Esophagus muscularis mucosa (tissue), 4 donors: ENCODE measurements around the gene RHEBL1. TPM values are rescaled to one million over a fixed set of nuclear protein-coding genes. Genes with fewer than 3 reads are reported as not detected.

Experiments
- DNase-seq: peaks from one replicate; pipeline ENCODE4 v3.0.0-alpha.2; 2017; ENCODE audit errors: extremely low spot score
- H3K27ac ChIP-seq, 4 donors: fragments of 200-600 bp; sonication (generic); replicated peaks in 1 of 4; 1 replicate in 3 of 4; 2 replicates in 1 of 4; pipeline ENCODE4 v1.5.1; 2016 to 2019; ENCODE audit warnings: mild to moderate bottlenecking in 1 of 4
- H3K27me3 ChIP-seq, 4 donors: fragments of 200-600 bp; sonication (generic); one replicate each; pipeline versions ENCODE4 v1.5.1 to v1.6.0; 2016 to 2019
- H3K36me3 ChIP-seq, 4 donors: fragments of 200-600 bp; sonication (generic); one replicate each; pipeline ENCODE4 v1.5.1; 2016 to 2019
- H3K4me1 ChIP-seq, 4 donors: fragments of 200-600 bp; sonication (generic); one replicate each; pipeline ENCODE4 v1.5.1; 2016 to 2019
- H3K4me3 ChIP-seq, 4 donors: fragments of 200-600 bp; sonication (generic); 1 replicate in 2 of 4; 2 replicates in 2 of 4; pipeline ENCODE4 v1.5.1; 2016 to 2019; ENCODE audit warnings: mild to moderate bottlenecking in 4 of 4, moderate library complexity in 1 of 4
- H3K9me3 ChIP-seq, 4 donors: fragments of 200-600 bp; sonication (generic); 1 replicate in 3 of 4; 2 replicates in 1 of 4; pipeline ENCODE4 v1.5.1; 2016 to 2019
- CTCF ChIP-seq, 3 experiments: fragments of 200-600 bp in 2 of 3; fragments of 450-650 bp in 1 of 3; sonication (generic) in 2 of 3; IDR thresholded peaks; one replicate each; pipeline ENCODE4 v1.5.1; 2017 to 2019; ENCODE audit warnings: antibody characterized with exemption in 3 of 3, mild to moderate bottlenecking in 2 of 3, moderate library complexity in 1 of 3
- EP300 ChIP-seq: sonication (generic); formaldehyde crosslinking; IDR thresholded peaks from one replicate; pipeline ENCODE4 v1.6.1; 2017; ENCODE audit warnings: antibody characterized with exemption
- POLR2A ChIP-seq: fragments of 450-650 bp; IDR thresholded peaks from one replicate; pipeline ENCODE4 v1.6.1; 2017; ENCODE audit warnings: antibody characterized with exemption, moderate library complexity, mild to moderate bottlenecking, low read depth
- POLR2AphosphoS5 ChIP-seq, 2 donors: sonication (generic); formaldehyde crosslinking; IDR thresholded peaks; one replicate each; pipeline ENCODE4 v1.6.1; 2017; ENCODE audit warnings: antibody characterized with exemption in 2 of 2
- WGBS: methylation state at CpG from one replicate; pipeline ENCODE4 v1.1.5; 2018; 5-methylcytosine and 5-hydroxymethylcytosine counted together
- intact Hi-C: fragments of 100-400 bp; cut with DNase I; formaldehyde crosslinking; loops from one replicate; pipeline ENCODE4 v1.15.1; 2023
- total RNA-seq, 4 donors: library from RNA; depleted of rRNA; stranded (reverse); fragments of >200 nt; gene quantifications; one replicate each; pipeline versions ENCODE4 v1.1.0 to v1.2.1, GENCODE V29; 2016

Gene RHEBL1
- total RNA-seq, 4 donors from 2014 or later = 0.40 to 0.97 TPM; not detected in 2

- peaks cover 91 to 100% (median 100%) of the 10 kb centered on the region in 4 donors for H3K36me3 ChIP-seq
- intact Hi-C loops = no loop called here
- 65% methylated on average over 11 of the region's 11 CpGs for WGBS
Observed at GRCh38 chr12:49043856-49044258, 25.9 kb downstream of the RHEBL1 start.

GRCh38 chr12:49043241-49043640, 26.5 kb downstream of the RHEBL1 start:
- 90% methylated on average over 4 of the region's 4 CpGs for WGBS
- DNase-seq = no peak
- H3K9me3 ChIP-seq = no peaks in the 10 kb centered on the region
- peaks cover 90 to 100% (median 100%) of the 10 kb centered on the region in 4 donors for H3K36me3 ChIP-seq
- H3K4me1 ChIP-seq = no peaks in the 10 kb centered on the region
- H3K27me3 ChIP-seq = no peaks in the 10 kb centered on the region
- no peak overlapping the region for H3K4me3 ChIP-seq
- intact Hi-C loops = no loop called here
- no peak for TF ChIP-seq EP300
- no peak for TF ChIP-seq CTCF (IDR thresholded peaks at IDR 0.05)
- no peak for TF ChIP-seq POLR2AphosphoS5 (IDR thresholded peaks at IDR 0.05)
- no peak overlapping the region for H3K27ac ChIP-seq

More at GRCh38 chr12:49043856-49044258, 25.9 kb downstream of the RHEBL1 start:
- TF ChIP-seq CTCF (IDR thresholded peaks at IDR 0.05) (peak; percentile 32 to 73 (median 41)), EP300 (no peak)
- Histone ChIP-seq H3K27me3 (no peaks in the 10 kb centered on the region), H3K4me1 (no peaks in the 10 kb centered on the region), H3K27ac (no peak overlapping the region), H3K9me3 (no peaks in the 10 kb centered on the region), H3K4me3 (no peak overlapping the region)
- no peak for DNase-seq

GRCh38 chr12:49041881-49042484, 27.8 kb downstream of the RHEBL1 start:
- intact Hi-C loops = no loop called here
- DNase-seq = no peak
- 87% methylated on average over 13 of the region's 18 CpGs for WGBS

GRCh38 chr12:49041036-49041880, 28.5 kb downstream of the RHEBL1 start:
- whole genome bisulfite sequencing = 93% methylated on average over 24 of the region's 31 CpGs
- no peak for TF ChIP-seq CTCF (IDR thresholded peaks at IDR 0.05)
- intact Hi-C loops = no loop called here
- Histone ChIP-seq H3K4me3 (no peak overlapping the region), H3K9me3 (no peaks in the 10 kb centered on the region), H3K36me3 (peaks cover 84 to 99% (median 99%) of the 10 kb centered on the region in 4 donors), H3K4me1 (no peaks in the 10 kb centered on the region), H3K27me3 (no peaks in the 10 kb centered on the region), H3K27ac (no peak overlapping the region)
- DNase-seq = no peak

More at GRCh38 chr12:49041881-49042484, 27.8 kb downstream of the RHEBL1 start:
- TF ChIP-seq POLR2AphosphoS5 (IDR thresholded peaks at IDR 0.05) (no peak), POLR2A (no peak), EP300 (no peak), CTCF (IDR thresholded peaks at IDR 0.05) (no peak)
- Histone ChIP-seq H3K36me3 (peaks cover 90 to 100% (median 100%) of the 10 kb centered on the region in 4 donors), H3K27me3 (no peaks in the 10 kb centered on the region), H3K4me3 (no peak overlapping the region), H3K27ac (no peak overlapping the region), H3K9me3 (no peaks in the 10 kb centered on the region), H3K4me1 (no peaks in the 10 kb centered on the region)
